Measurements from ENCODE around the gene NUP107.

The NUP107 gene

DNA sequence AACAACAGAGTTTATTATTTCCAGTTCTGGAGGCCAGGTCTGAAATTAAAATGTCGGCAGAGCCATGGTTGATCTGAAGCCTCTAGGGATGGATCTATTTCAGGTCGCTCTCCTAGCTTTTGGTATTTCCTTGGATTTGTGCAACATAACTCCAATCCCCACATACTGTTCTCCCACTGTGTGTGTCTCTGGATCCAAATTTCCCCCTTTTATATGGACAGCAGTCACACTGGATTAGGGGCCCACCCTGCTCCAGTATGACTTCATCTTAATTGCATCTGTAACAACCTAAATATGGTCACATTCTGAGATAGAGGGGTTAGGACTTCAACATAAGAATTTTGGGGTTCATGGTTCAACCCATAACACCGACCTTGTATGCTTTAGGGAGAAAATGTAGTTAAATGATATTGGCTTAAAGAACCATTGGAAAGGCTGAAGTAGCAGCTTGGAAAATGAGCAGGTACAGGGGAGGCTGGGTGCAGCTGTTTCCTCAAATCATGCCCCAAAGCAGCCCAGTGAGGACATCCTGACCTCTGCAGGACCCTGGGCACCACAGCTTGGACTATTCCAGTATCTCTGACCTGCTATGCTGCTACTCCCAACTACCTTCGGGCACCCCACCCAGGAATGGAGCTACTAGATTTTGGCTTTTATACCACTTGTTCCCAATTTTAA, 107.3 kb downstream of the NUP107 start:
- H3K36me3 ChIP-seq (ENCODE audit: control insufficient read depth in 1 of 2, insufficient read depth in 2 of 2, low read length in 2 of 2), result no peaks in the 10 kb centered on the region
- no peaks in the 10 kb centered on the region for H3K9me3 ChIP-seq (ENCODE audit: control insufficient read depth in 1 of 2, low read length in 2 of 2)
- no peak overlapping the region for H3K27ac ChIP-seq (ENCODE audit: low read depth, low read length)
- no peak overlapping the region for H3K9ac ChIP-seq (ENCODE audit: low read depth in 1 of 2, low read length in 2 of 2)
- H3K4me1 ChIP-seq (ENCODE audit: control insufficient read depth in 1 of 2, insufficient read depth in 2 of 2, low read length in 2 of 2), result no peaks in the 10 kb centered on the region
- H3K27me3 ChIP-seq (ENCODE audit: control insufficient read depth in 1 of 2, insufficient read depth in 2 of 2, low read length in 2 of 2), result no peaks in the 10 kb centered on the region
- H3K4me3 ChIP-seq (ENCODE audit: low read depth in 1 of 2, low read length in 2 of 2), result no peak overlapping the region

DNA sequence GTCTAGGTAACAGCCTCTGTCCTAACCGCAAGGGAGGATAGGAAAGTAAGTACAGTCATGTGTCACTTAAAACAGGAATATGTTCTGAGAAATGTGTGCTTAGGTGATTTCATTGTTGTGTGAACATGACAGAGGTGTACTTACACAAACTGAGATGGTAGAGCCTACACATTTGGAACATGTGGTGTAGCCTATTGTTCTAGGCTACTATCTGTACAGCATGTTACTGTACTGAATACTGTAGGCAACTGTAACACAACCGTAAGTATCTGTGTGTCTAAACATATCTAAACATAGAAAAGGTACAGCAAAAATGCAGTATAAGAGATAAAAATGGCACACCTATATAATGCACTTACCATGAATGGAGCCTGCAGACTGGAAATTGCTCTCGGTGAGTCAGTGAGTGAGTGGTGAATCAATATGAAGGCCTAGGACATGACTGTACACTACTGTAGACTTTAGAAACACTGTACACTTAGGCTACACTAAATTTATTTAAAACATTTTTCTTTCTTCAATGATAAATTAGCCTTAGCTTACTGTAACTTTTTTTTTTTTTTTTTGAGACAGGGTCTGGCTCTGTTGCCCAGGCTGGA, 108.0 kb downstream of the NUP107 start:
- Histone ChIP-seq H3K9me3 (ENCODE audit: control insufficient read depth in 1 of 2, low read length in 2 of 2) (no peaks in the 10 kb centered on the region), H3K36me3 (ENCODE audit: control insufficient read depth in 1 of 2, insufficient read depth in 2 of 2, low read length in 2 of 2) (no peaks in the 10 kb centered on the region), H3K27ac (ENCODE audit: low read depth, low read length) (no peak overlapping the region), H3K27me3 (ENCODE audit: control insufficient read depth in 1 of 2, insufficient read depth in 2 of 2, low read length in 2 of 2) (no peaks in the 10 kb centered on the region), H3K4me3 (ENCODE audit: low read depth in 1 of 2, low read length in 2 of 2) (no peak overlapping the region), H3K4me1 (ENCODE audit: control insufficient read depth in 1 of 2, insufficient read depth in 2 of 2, low read length in 2 of 2) (no peaks in the 10 kb centered on the region), H3K9ac (ENCODE audit: low read depth in 1 of 2, low read length in 2 of 2) (no peak overlapping the region)

Measured in duodenal mucosa (tissue), 2 donors.